Liver (tissue), 3 donors: ENCODE measurements around the gene GARNL3.

Source experiments
- HNF4G ChIP-seq: IDR thresholded peaks from 2 replicates; pipeline ENCODE4 v1.6.1; 2016; ENCODE audit warnings: antibody characterized with exemption
- JUND ChIP-seq, 2 donors: IDR thresholded peaks; 2 replicates each; pipeline ENCODE4 v1.6.1; 2016; ENCODE audit warnings: antibody characterized with exemption in 2 of 2
- NR2F2 ChIP-seq: IDR thresholded peaks from 2 replicates; pipeline ENCODE4 v1.6.1; 2016; ENCODE audit warnings: antibody characterized with exemption
- TF ChIP-seq, protein P1 (sequence below): fragments of 150-350 bp; IDR thresholded peaks from 2 replicates; pipeline ENCODE4 v1.5.1; 2017; ENCODE audit warnings: improper control_type of control experiment, low read depth, low read length; ENCODE audit not compliant: missing input control
- TF ChIP-seq, protein P2 (sequence below): IDR thresholded peaks from 2 replicates; pipeline ENCODE4 v1.6.1; 2016; ENCODE audit warnings: antibody characterized with exemption
- donor health status: healthy.
- donor health status: healthy.

- TF ChIP-seq JUND (IDR thresholded peaks at IDR 0.05), result no peak
- TF ChIP-seq, protein P1, sequence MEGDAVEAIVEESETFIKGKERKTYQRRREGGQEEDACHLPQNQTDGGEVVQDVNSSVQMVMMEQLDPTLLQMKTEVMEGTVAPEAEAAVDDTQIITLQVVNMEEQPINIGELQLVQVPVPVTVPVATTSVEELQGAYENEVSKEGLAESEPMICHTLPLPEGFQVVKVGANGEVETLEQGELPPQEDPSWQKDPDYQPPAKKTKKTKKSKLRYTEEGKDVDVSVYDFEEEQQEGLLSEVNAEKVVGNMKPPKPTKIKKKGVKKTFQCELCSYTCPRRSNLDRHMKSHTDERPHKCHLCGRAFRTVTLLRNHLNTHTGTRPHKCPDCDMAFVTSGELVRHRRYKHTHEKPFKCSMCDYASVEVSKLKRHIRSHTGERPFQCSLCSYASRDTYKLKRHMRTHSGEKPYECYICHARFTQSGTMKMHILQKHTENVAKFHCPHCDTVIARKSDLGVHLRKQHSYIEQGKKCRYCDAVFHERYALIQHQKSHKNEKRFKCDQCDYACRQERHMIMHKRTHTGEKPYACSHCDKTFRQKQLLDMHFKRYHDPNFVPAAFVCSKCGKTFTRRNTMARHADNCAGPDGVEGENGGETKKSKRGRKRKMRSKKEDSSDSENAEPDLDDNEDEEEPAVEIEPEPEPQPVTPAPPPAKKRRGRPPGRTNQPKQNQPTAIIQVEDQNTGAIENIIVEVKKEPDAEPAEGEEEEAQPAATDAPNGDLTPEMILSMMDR, result no peak
- TF ChIP-seq, protein P2, sequence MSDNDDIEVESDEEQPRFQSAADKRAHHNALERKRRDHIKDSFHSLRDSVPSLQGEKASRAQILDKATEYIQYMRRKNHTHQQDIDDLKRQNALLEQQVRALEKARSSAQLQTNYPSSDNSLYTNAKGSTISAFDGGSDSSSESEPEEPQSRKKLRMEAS, result no peak
- TF ChIP-seq HNF4G, result no peak
- TF ChIP-seq NR2F2, result no peak
These were observed 26.0 kb downstream of the GARNL3 start for GRCh38 chr9:127290561-127291065.
